Measurements from ENCODE around the gene NUCB2.

DNA sequence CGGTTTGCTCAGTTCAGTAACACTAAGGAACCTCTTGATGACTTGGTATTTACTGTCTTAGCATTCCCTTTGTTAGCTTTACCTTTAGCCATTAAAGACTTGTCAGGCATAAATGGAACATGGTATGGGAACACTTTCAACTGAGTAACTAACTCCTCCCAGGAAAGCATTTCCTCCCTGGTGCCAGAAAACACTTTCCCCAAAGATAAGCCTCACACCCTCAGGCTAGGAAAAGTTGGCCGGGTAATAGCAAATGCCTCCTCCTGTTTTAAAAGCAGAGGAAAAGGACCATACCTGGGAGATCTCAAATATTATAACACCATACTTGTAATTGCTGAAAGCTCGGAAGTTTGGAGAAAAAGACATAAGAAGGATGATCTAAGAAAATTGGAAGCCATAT is 100.0 kb downstream of the NUCB2 start:
- TF ChIP-seq POLR2AphosphoS5 (IDR thresholded peaks at IDR 0.05; ENCODE audit: low read length) = no peak
- no peak for TF ChIP-seq TARDBP (IDR thresholded peaks at IDR 0.05; ENCODE audit: borderline replicate concordance)
- no peak for TF ChIP-seq EZH2 (IDR thresholded peaks at IDR 0.05; ENCODE audit: borderline replicate concordance, control insufficient read depth, low read depth, low read length)
- TF ChIP-seq POLR2A (IDR thresholded peaks at IDR 0.05; ENCODE audit: low read depth, low read length) = no peak
- TF ChIP-seq EP300 (IDR thresholded peaks at IDR 0.05; ENCODE audit: borderline replicate concordance in 1 of 2, control insufficient read depth in 1 of 2, low read depth in 2 of 2, low read length in 2 of 2) = no peak
- no peak for TF ChIP-seq YY1 (IDR thresholded peaks at IDR 0.05; ENCODE audit: low read depth, low read length)
- TF ChIP-seq, protein P1, sequence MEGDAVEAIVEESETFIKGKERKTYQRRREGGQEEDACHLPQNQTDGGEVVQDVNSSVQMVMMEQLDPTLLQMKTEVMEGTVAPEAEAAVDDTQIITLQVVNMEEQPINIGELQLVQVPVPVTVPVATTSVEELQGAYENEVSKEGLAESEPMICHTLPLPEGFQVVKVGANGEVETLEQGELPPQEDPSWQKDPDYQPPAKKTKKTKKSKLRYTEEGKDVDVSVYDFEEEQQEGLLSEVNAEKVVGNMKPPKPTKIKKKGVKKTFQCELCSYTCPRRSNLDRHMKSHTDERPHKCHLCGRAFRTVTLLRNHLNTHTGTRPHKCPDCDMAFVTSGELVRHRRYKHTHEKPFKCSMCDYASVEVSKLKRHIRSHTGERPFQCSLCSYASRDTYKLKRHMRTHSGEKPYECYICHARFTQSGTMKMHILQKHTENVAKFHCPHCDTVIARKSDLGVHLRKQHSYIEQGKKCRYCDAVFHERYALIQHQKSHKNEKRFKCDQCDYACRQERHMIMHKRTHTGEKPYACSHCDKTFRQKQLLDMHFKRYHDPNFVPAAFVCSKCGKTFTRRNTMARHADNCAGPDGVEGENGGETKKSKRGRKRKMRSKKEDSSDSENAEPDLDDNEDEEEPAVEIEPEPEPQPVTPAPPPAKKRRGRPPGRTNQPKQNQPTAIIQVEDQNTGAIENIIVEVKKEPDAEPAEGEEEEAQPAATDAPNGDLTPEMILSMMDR (IDR thresholded peaks at IDR 0.05 in 2 of 3, conservative IDR thresholded peaks at IDR 0.05 in 1 of 3; ENCODE audit: control insufficient read depth in 2 of 3, extremely low read depth in 1 of 3, insufficient read depth in 1 of 3, low read depth in 3 of 3, low read length in 3 of 3) = no peak
- TF ChIP-seq ZZZ3 (IDR thresholded peaks at IDR 0.05; ENCODE audit: control insufficient read depth, insufficient read length, low read depth) = no peak
- no peak for TF ChIP-seq CHD2 (IDR thresholded peaks at IDR 0.05; ENCODE audit: borderline replicate concordance, low read depth, low read length)
- no peak for TF ChIP-seq RAD21 (IDR thresholded peaks at IDR 0.05; ENCODE audit: insufficient read depth, low read depth, low read length)
- no peak for TF ChIP-seq NFYB (IDR thresholded peaks at IDR 0.05; ENCODE audit: insufficient read depth, low read depth, low read length)
- no peak for TF ChIP-seq MYC (IDR thresholded peaks at IDR 0.05; ENCODE audit: insufficient read depth, insufficient read length, insufficient replicate concordance, low read length, severe bottlenecking)

Data from GM12878 (cell line).